ENCODE results near the gene PANK1.

PANK1 gene

GRCh38 chr10:89627830-89628229 lies 17.2 kb downstream of the PANK1 start (continued):
- TF ChIP-seq TRIM28 (IDR thresholded peaks at IDR 0.05; ENCODE audit: borderline replicate concordance, low read length): no peak

DNA sequence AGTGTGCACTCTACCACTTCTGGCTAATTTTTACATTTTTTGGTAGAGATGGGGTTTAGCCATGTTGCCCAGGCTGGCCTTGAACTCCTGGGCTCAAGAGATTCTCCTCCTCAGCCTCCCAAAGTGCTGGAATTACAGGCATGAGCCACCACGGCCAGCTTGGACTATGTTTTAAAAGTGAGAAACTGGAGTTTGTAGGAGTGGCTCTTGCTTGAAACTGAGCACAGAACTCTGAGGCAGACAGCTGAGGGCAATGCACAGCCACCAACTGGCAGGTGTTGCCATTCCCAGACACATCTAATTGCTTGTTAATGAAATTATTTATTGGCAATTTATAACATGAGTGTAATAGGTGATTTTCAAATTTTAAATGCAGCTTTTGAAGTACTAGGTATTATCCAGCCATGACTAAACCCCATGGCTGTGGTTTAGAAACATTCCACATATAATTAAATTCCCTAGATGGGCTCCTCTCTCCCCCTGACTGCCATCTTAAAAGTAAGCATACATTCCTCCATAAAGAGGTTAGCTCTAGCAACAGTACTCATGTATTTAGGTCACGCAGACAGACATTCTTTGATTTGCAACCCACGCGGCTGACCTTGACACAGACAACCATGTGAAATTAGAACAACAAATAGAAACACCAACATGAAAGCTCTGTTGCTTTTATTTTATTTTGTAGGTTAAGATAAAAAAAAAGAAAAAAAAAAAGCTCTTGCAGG lies 19.8 kb downstream of the PANK1 start:
- Histone ChIP-seq H3K27ac (ENCODE audit: extremely low read depth, low read depth, low read length) (no peak overlapping the region), H3K36me3 (ENCODE audit: control insufficient read depth in 2 of 2, insufficient read depth in 1 of 2, low read length in 2 of 2) (no peaks in the 10 kb centered on the region), H3K4me3 (ENCODE audit: low read depth, low read length) (no peak overlapping the region), H3K9me3 (ENCODE audit: control insufficient read depth, insufficient read depth, low read depth, low read length) (no peaks in the 10 kb centered on the region), H3K4me1 (ENCODE audit: control insufficient read depth, insufficient read depth, low read length) (peaks cover 12% of the 10 kb centered on the region; the same call in 1 of the 2 replicates)
- POLR2A ChIA-PET: interaction anchor here (0.6 to 0.9 kb wide), 2 partner anchors 76 to 233 kb away, joined by 3 read pairs; partner anchors contain the start of genes IFIT1 and KIF20B
- CTCF ChIA-PET: interaction anchor here (0.5 to 1.0 kb wide), 3 partner anchors 11 to 1169 kb away, joined by 3 to 4 read pairs (median 3); no protein-coding TSS in a partner anchor
- TF ChIP-seq, protein P1, sequence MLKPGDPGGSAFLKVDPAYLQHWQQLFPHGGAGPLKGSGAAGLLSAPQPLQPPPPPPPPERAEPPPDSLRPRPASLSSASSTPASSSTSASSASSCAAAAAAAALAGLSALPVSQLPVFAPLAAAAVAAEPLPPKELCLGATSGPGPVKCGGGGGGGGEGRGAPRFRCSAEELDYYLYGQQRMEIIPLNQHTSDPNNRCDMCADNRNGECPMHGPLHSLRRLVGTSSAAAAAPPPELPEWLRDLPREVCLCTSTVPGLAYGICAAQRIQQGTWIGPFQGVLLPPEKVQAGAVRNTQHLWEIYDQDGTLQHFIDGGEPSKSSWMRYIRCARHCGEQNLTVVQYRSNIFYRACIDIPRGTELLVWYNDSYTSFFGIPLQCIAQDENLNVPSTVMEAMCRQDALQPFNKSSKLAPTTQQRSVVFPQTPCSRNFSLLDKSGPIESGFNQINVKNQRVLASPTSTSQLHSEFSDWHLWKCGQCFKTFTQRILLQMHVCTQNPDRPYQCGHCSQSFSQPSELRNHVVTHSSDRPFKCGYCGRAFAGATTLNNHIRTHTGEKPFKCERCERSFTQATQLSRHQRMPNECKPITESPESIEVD (tag by site-specific recombination; IDR thresholded peaks at IDR 0.05): no peak

GRCh38 chr10:89624020-89624419 lies 21.0 kb downstream of the PANK1 start:
- ChIA-PET CTCF (interaction anchor here (0.6 kb wide), 1 partner anchor 666 kb away, joined by 3 read pairs; no protein-coding TSS in a partner anchor), POLR2A (no interaction called here)
- no peak overlapping the region for H3K4me3 ChIP-seq (ENCODE audit: low read depth, low read length)
- H3K9me3 ChIP-seq (ENCODE audit: control insufficient read depth, insufficient read depth, low read depth, low read length): no peaks in the 10 kb centered on the region
- H3K4me1 ChIP-seq (ENCODE audit: control insufficient read depth, insufficient read depth, low read length): peaks cover 8% of the 10 kb centered on the region; the same call in 1 of the 2 replicates
- no peaks in the 10 kb centered on the region for H3K36me3 ChIP-seq (ENCODE audit: control insufficient read depth in 2 of 2, insufficient read depth in 1 of 2, low read length in 2 of 2)
- H3K27ac ChIP-seq (ENCODE audit: extremely low read depth, low read depth, low read length): no peak overlapping the region
- TF ChIP-seq ZNF274 (IDR thresholded peaks at IDR 0.05; ENCODE audit: low read length) (no peak), ZNF274 (tag by site-specific recombination; IDR thresholded peaks at IDR 0.05; ENCODE audit: borderline replicate concordance) (no peak), BCL11A (tag by site-specific recombination; IDR thresholded peaks at IDR 0.05; ENCODE audit: low read depth) (no peak), WT1 (tag by site-specific recombination; IDR thresholded peaks at IDR 0.05) (no peak), ZXDB (tag by site-specific recombination; IDR thresholded peaks at IDR 0.05) (no peak), ZNF776 (tag by site-specific recombination; IDR thresholded peaks at IDR 0.05; ENCODE audit: borderline replicate concordance) (no peak), ZNF248 (tag by site-specific recombination; IDR thresholded peaks at IDR 0.05) (no peak), ZNF518A (tag by site-specific recombination; conservative IDR thresholded peaks at IDR 0.05; ENCODE audit: low read depth) (no peak), PRDM4 (tag by site-specific recombination; IDR thresholded peaks at IDR 0.05) (no peak), ZNF239 (tag by site-specific recombination; IDR thresholded peaks at IDR 0.05) (no peak)
- TF ChIP-seq, protein P2, sequence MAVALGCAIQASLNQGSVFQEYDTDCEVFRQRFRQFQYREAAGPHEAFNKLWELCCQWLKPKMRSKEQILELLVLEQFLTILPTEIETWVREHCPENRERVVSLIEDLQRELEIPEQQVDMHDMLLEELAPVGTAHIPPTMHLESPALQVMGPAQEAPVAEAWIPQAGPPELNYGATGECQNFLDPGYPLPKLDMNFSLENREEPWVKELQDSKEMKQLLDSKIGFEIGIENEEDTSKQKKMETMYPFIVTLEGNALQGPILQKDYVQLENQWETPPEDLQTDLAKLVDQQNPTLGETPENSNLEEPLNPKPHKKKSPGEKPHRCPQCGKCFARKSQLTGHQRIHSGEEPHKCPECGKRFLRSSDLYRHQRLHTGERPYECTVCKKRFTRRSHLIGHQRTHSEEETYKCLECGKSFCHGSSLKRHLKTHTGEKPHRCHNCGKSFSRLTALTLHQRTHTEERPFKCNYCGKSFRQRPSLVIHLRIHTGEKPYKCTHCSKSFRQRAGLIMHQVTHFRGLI (tag by site-specific recombination; IDR thresholded peaks at IDR 0.05): no peak
- TF ChIP-seq, protein P3, sequence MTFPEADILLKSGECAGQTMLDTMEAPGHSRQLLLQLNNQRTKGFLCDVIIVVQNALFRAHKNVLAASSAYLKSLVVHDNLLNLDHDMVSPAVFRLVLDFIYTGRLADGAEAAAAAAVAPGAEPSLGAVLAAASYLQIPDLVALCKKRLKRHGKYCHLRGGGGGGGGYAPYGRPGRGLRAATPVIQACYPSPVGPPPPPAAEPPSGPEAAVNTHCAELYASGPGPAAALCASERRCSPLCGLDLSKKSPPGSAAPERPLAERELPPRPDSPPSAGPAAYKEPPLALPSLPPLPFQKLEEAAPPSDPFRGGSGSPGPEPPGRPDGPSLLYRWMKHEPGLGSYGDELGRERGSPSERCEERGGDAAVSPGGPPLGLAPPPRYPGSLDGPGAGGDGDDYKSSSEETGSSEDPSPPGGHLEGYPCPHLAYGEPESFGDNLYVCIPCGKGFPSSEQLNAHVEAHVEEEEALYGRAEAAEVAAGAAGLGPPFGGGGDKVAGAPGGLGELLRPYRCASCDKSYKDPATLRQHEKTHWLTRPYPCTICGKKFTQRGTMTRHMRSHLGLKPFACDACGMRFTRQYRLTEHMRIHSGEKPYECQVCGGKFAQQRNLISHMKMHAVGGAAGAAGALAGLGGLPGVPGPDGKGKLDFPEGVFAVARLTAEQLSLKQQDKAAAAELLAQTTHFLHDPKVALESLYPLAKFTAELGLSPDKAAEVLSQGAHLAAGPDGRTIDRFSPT (tag by site-specific recombination; IDR thresholded peaks at IDR 0.05): no peak

Data from HEK293 (cell line).